Right lobe of liver (tissue), 6 donors: ENCODE data around the gene ZMYND11. TPM values are rescaled to one million over a fixed set of nuclear protein-coding genes. Genes with fewer than 3 reads are reported as not detected.

Source experiments
- ATAC-seq, 4 donors: fragments of 200-7000 bp; cut with Tn5 transposase; one replicate each; pipeline ENCODE4 v1.9.1; 2020; ENCODE audit warnings: mild to moderate bottlenecking in 4 of 4, moderate library complexity in 4 of 4
- DNase-seq, 3 donors: peaks; one replicate each; pipeline ENCODE4 v3.0.0-alpha.2; 2020
- H3K27ac ChIP-seq, 3 donors: fragments of 200-600 bp; one replicate each; pipeline ENCODE4 v1.8.0; 2022
- H3K27me3 ChIP-seq, 2 donors: fragments of 200-600 bp; one replicate each; pipeline ENCODE4 v1.8.0; 2022
- H3K36me3 ChIP-seq, 4 donors: fragments of 200-600 bp; sonication (generic) in 1 of 4; one replicate each; pipeline versions ENCODE4 v1.5.1 to v1.8.0; 2017 to 2022; ENCODE audit warnings: control low read depth in 1 of 4
- H3K4me1 ChIP-seq, 4 donors: fragments of 200-600 bp; sonication (generic) in 1 of 4; one replicate each; pipeline versions ENCODE4 v1.5.1 to v1.8.0; 2017 to 2022; ENCODE audit warnings: control low read depth in 1 of 4
- H3K4me3 ChIP-seq, 3 donors: fragments of 200-600 bp; one replicate each; pipeline ENCODE4 v1.8.0; 2022
- H3K9me3 ChIP-seq, 4 donors: fragments of 200-600 bp; sonication (generic) in 1 of 4; one replicate each; pipeline versions ENCODE4 v1.5.1 to v1.8.0; 2017 to 2022; ENCODE audit warnings: control low read depth in 1 of 4
- POLR2A ChIP-seq: fragments of 450-650 bp; IDR thresholded peaks from one replicate; pipeline ENCODE4 v1.6.1; 2017; ENCODE audit warnings: antibody characterized with exemption, mild to moderate bottlenecking
- WGBS: methylation state at CpG from one replicate; pipeline ENCODE4 v1.1.6; 2018; ENCODE audit warnings: low coverage, low lambda C conversion rate; ENCODE audit not compliant: insufficient coverage; ENCODE audit errors: missing lambda C conversion rate; 5-methylcytosine and 5-hydroxymethylcytosine counted together
- intact Hi-C, 2 donors: fragments of 100-400 bp; cut with DNase I; formaldehyde crosslinking; loops; one replicate each; pipeline versions ENCODE4 v1.11.2 to v1.14.1; 2022
- total RNA-seq, 6 experiments: library from RNA; depleted of rRNA in 2 of 6; stranded (reverse); fragments of >200 nt in 2 of 6; fragmentation: NEBNext Ultra II Directional in 3 of 6; extraction: Animal tissue kit (Norgen Biotek cat#: 25700) in 3 of 6; gene quantifications; one replicate each; pipeline versions ENCODE4 v1.1.0 to v1.2.4, GENCODE V29; 2016 to 2023
- TF ChIP-seq, protein P1 (sequence below), 4 donors: fragments of 200-600 bp in 3 of 4; fragments of 450-650 bp in 1 of 4; IDR thresholded peaks; one replicate each; pipeline versions ENCODE4 v1.5.1 to v1.8.0; 2016 to 2022; ENCODE audit warnings: antibody characterized with exemption in 4 of 4, mild to moderate bottlenecking in 2 of 4
- donor health status: DM: no; HTN: yes; CAD: no.
- donor health status: DM: no; HTN: no; CAD: no.
- donor health status: DM: no; HTN: no; CAD: no.
- donor health status: DM: no; HTN: yes; CAD: no.
- donor health status: DM: no; HTN: yes; CAD: no.

ZMYND11 gene
- total RNA-seq, 6 experiments from 2014 or later: 22.5 to 30.6 (median 24.4) TPM

DNA sequence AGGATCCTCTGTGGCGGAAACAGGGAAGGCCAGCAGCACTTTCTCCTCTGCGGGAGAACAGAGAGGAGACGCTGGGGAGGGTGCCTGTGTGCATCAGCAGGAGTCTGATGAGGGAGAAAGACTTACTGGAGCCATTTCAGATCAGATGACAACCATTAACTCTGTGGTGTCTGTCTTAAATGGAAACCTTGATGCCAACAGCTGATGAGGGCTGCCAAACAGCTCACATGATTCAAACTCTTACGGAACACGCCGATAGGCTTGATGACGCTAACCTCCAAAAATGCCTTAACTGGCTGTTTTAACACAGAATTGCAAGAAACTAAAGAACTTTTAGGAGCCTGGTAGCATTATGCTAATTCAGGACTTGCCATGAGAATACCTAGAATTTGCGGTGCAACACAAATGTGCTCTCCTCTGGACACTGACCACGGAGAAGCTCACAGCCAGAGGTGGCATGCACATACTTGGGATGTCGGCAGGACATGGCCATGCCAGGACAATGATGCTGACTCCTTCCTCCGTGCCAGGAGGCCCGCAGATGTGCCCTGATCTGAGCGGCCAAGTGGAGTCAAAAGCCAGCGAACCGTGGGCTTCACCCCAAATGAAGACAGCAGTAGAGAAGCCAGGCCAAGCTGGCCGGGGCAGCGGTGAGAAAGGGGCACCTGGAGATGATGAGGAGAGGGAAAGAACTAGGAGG, 154.9 kb downstream of the ZMYND11 start:
- Histone ChIP-seq H3K36me3 (peaks cover 0 to 9% (median 1%) of the 10 kb centered on the region in 4 donors), H3K4me1 (no peaks in the 10 kb centered on the region), H3K9me3 (no peaks in the 10 kb centered on the region), H3K27ac (no peak overlapping the region), H3K4me3 (no peak overlapping the region), H3K27me3 (no peaks in the 10 kb centered on the region)
- TF ChIP-seq, protein P1, sequence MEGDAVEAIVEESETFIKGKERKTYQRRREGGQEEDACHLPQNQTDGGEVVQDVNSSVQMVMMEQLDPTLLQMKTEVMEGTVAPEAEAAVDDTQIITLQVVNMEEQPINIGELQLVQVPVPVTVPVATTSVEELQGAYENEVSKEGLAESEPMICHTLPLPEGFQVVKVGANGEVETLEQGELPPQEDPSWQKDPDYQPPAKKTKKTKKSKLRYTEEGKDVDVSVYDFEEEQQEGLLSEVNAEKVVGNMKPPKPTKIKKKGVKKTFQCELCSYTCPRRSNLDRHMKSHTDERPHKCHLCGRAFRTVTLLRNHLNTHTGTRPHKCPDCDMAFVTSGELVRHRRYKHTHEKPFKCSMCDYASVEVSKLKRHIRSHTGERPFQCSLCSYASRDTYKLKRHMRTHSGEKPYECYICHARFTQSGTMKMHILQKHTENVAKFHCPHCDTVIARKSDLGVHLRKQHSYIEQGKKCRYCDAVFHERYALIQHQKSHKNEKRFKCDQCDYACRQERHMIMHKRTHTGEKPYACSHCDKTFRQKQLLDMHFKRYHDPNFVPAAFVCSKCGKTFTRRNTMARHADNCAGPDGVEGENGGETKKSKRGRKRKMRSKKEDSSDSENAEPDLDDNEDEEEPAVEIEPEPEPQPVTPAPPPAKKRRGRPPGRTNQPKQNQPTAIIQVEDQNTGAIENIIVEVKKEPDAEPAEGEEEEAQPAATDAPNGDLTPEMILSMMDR (IDR thresholded peaks at IDR 0.05): no peak
- TF ChIP-seq POLR2A: no peak
- WGBS: 95% methylated on average over 8 of the region's 17 CpGs
- ATAC-seq (no peak), DNase-seq (no peak)
- intact Hi-C loops: no loop called here

DNA sequence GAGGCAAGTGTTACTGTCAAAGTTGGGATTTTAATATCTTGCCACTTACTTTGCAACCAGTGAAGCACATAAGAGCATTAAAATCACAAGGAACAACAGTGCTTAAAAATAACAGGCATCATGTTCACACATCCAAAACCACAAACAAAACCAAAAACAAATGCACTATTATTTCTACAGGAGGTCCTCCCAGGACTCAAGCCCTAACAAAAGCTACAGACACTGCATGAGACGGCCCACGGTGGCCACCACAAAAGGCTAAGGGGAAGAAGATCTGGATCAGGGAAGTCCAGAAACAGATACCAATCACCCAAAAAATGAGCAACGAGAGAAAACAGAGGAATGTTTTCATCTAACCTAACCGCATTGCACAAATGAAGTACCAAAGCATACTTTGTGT, 158.4 kb downstream of the ZMYND11 start:
- H3K9me3 ChIP-seq: no peaks in the 10 kb centered on the region
- no peaks in the 10 kb centered on the region for H3K4me1 ChIP-seq
- no peak for TF ChIP-seq POLR2A
- TF ChIP-seq, protein P1 (IDR thresholded peaks at IDR 0.05): no peak
- no peak for DNase-seq
- no peak overlapping the region for H3K4me3 ChIP-seq
- H3K27me3 ChIP-seq: no peaks in the 10 kb centered on the region
- WGBS: 93% methylated on average over 4 of the region's 4 CpGs
- H3K36me3 ChIP-seq: no peaks in the 10 kb centered on the region
- intact Hi-C loops: no loop called here
- no peak for ATAC-seq
- H3K27ac ChIP-seq: no peak overlapping the region

DNA sequence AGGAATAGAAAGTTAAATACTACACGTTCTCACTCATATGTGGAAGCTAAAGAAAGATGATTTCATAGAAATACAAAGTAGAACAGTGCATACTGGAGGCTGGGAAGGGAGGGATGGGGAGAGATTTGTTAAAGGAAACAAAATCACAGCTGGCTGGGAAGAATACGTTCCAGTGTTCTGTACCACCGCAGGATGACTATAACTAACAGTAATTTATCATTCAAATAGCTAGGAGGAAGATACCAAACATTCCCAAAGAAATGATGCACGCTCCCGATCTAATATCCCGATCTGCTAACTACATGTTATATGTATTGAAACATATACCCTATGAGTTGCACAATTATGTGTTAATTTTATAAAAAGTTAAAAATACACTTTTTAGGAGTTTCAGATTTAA, 162.3 kb downstream of the ZMYND11 start:
- Histone ChIP-seq H3K27me3 (no peaks in the 10 kb centered on the region), H3K27ac (no peak overlapping the region), H3K9me3 (no peaks in the 10 kb centered on the region), H3K4me3 (no peak overlapping the region), H3K4me1 (no peaks in the 10 kb centered on the region), H3K36me3 (no peaks in the 10 kb centered on the region)
- 72% methylated on average over 6 of the region's 6 CpGs for WGBS
- ATAC-seq (peak in 1 of 4 donors; percentile 16), DNase-seq (no peak)
- intact Hi-C loops: no loop called here
- TF ChIP-seq POLR2A: no peak
- TF ChIP-seq, protein P1 (IDR thresholded peaks at IDR 0.05): no peak

DNA sequence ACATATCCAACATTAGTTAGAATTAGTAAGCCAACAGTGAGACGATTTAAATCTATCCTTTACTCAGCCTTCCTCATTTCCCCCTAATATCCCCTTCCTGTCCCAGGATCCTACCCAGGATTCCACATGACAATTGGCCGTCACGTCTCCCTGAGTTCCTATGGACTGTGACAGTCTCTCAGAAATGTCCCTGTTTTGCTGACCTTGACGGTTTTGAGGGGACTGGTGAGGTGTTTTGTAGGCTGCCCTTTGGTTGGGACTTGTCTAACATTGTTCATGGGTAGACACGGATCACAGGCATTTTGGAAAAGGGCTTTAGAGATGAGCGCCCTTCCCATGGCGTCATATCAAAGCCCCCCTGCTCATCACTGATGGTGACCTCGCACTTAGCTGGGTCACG, 162.8 kb downstream of the ZMYND11 start:
- H3K27me3 ChIP-seq: no peaks in the 10 kb centered on the region
- H3K4me3 ChIP-seq: no peak overlapping the region
- ATAC-seq (no peak), DNase-seq (no peak)
- H3K36me3 ChIP-seq: no peaks in the 10 kb centered on the region
- TF ChIP-seq, protein P1 (IDR thresholded peaks at IDR 0.05): no peak
- no peak for TF ChIP-seq POLR2A
- no peaks in the 10 kb centered on the region for H3K4me1 ChIP-seq
- no peaks in the 10 kb centered on the region for H3K9me3 ChIP-seq
- H3K27ac ChIP-seq: no peak overlapping the region
- intact Hi-C loops: no loop called here
- 85% methylated on average over 3 of the region's 9 CpGs for WGBS
